Omental fat pad (tissue), 4 donors: ENCODE measurements around the gene DCST1. TPM values are rescaled to one million over a fixed set of nuclear protein-coding genes. Genes with fewer than 3 reads are reported as not detected.

Source experiments
- ATAC-seq: fragments of 150-250 bp; one replicate; pipeline ENCODE4 v1.9.1; 2016; ENCODE audit warnings: mild to moderate bottlenecking, moderate library complexity; ENCODE audit not compliant: low FRiP score
- DNase-seq: peaks from one replicate; pipeline ENCODE4 v3.0.0-alpha.2; 2019; ENCODE audit warnings: low spot score
- CTCF ChIP-seq, 3 donors: fragments of 450-650 bp; IDR thresholded peaks; one replicate each; pipeline ENCODE4 v1.5.1; 2016 to 2017; ENCODE audit warnings: antibody characterized with exemption in 3 of 3, mild to moderate bottlenecking in 3 of 3, moderate library complexity in 2 of 3
- total RNA-seq, 4 donors: library from RNA; depleted of rRNA; stranded (reverse); fragments of >200 nt; gene quantifications; one replicate each; pipeline ENCODE4 v1.1.0, GENCODE V29; 2016

The DCST1 gene
- total RNA-seq, 4 donors from 2014 or later, result not detected

GRCh38 chr1:155042789-155043188 is 9.2 kb downstream of the DCST1 start:
- no peak for TF ChIP-seq CTCF (IDR thresholded peaks at IDR 0.05)
- no peak for DNase-seq
- no peak for ATAC-seq

GRCh38 chr1:155043301-155043702 is 9.7 kb downstream of the DCST1 start:
- DNase-seq (no peak), ATAC-seq (no peak)
- TF ChIP-seq CTCF (IDR thresholded peaks at IDR 0.05), result no peak

- ATAC-seq (no peak), DNase-seq (no peak)
- no peak for TF ChIP-seq CTCF (IDR thresholded peaks at IDR 0.05)
Observed at GRCh38 chr1:155043793-155044192, 10.2 kb downstream of the DCST1 start.

GRCh38 chr1:155044365-155044764 is 10.7 kb downstream of the DCST1 start:
- no peak for TF ChIP-seq CTCF (IDR thresholded peaks at IDR 0.05)
- no peak for DNase-seq
- ATAC-seq, result no peak

- peak in 1 of 3 donors; percentile 39 for TF ChIP-seq CTCF (IDR thresholded peaks at IDR 0.05)
- DNase-seq (no peak), ATAC-seq (peak; percentile 93)
Observed at GRCh38 chr1:155044812-155045657, 11.4 kb downstream of the DCST1 start.

GRCh38 chr1:155048449-155049334 is 15.1 kb downstream of the DCST1 start:
- TF ChIP-seq CTCF (IDR thresholded peaks at IDR 0.05), result no peak
- ATAC-seq, result no peak
- no peak for DNase-seq
